ENCODE data around the gene KCNK7. TPM values are rescaled to one million over a fixed set of nuclear protein-coding genes. Genes with fewer than 3 reads are reported as not detected.
"Not testable (repeated sequence)": the region's sequence is repeated elsewhere in the genome, so short reads cannot be mapped to it uniquely, and the experiment has no call there.

Gene KCNK7
- total and polyA plus RNA-seq, 12 donors = 0.22 to 1.5 (median 0.36) TPM; not detected in 2

GRCh38 chr11:65641297-65642013 is 45.9 kb upstream of the KCNK7 start:
- ATAC-seq (no peak), DNase-seq (no peak)
- no peak for TF ChIP-seq CTCF (IDR thresholded peaks at IDR 0.05)
- Histone ChIP-seq H3K4me1 (peaks cover 21 to 61% (median 50%) of the 10 kb centered on the region in 9 donors), H3K36me3 (peaks cover 0 to 70% (median 12%) of the 10 kb centered on the region in 9 donors), H3K9me3 (no peaks in the 10 kb centered on the region), H3K27ac (peak overlapping the region in 9 of 10 donors; percentile 6 to 99 (median 95)), H3K27me3 (peaks cover 0 to 6% (median 0%) of the 10 kb centered on the region in 7 donors), H3K4me3 (peak overlapping the region in 7 of 10 donors; percentile 23 to 87 (median 81))
- WGBS, 2 donors = 82% methylated on average over 16 of the region's 16 CpGs
- intact Hi-C loops (cut with DNase I) = no loop called here

- H3K4me1 ChIP-seq = peaks cover 21 to 61% (median 50%) of the 10 kb centered on the region in 9 donors
- TF ChIP-seq CTCF (IDR thresholded peaks at IDR 0.05) = no peak
- peak overlapping the region in 9 of 10 donors; percentile 12 to 87 (median 75) for H3K4me3 ChIP-seq
- no peaks in the 10 kb centered on the region for H3K9me3 ChIP-seq
- no peaks in the 10 kb centered on the region for H3K27me3 ChIP-seq
- peaks cover 0 to 70% (median 14%) of the 10 kb centered on the region in 9 donors for H3K36me3 ChIP-seq
- ATAC-seq (peak in 4 of 8 donors; percentile 1 to 7 (median 5)), DNase-seq (peak in 1 of 2 donors; percentile 62)
- 72 to 77% methylated on average over 35 of the region's 35 CpGs for WGBS, 2 donors
- peak overlapping the region; percentile 73 to 99 (median 96) for H3K27ac ChIP-seq
- intact Hi-C loops (cut with DNase I) = no loop called here
Observed at GRCh38 chr11:65640483-65641296, 45.1 kb upstream of the KCNK7 start.

- 50 to 56% methylated on average over 8 of the region's 8 CpGs for WGBS, 2 donors
- DNase-seq = peak in 1 of 2 donors; percentile 58
- peak overlapping the region in 9 of 10 donors; percentile 74 to 87 (median 81) for H3K4me3 ChIP-seq
- ATAC-seq = peak in 6 of 8 donors; percentile 6 to 27 (median 7)
- intact Hi-C loops (cut with DNase I) = loop anchor here in 3 of 10 donors (2.0 to 10.0 kb wide), 4 partner anchors 23 to 345 kb away; partner anchors contain the start of genes RELA (in 1 of the 3) and SNX32 (in 1 of the 3)
- peaks cover 8 to 70% (median 21%) of the 10 kb centered on the region in 9 donors for H3K36me3 ChIP-seq
- H3K27me3 ChIP-seq = no peaks in the 10 kb centered on the region
- no peaks in the 10 kb centered on the region for H3K9me3 ChIP-seq
- H3K27ac ChIP-seq = peak overlapping the region; percentile 73 to 99 (median 96)
- peaks cover 21 to 61% (median 50%) of the 10 kb centered on the region in 9 donors for H3K4me1 ChIP-seq
- TF ChIP-seq CTCF (IDR thresholded peaks at IDR 0.05) = no peak
Observed at GRCh38 chr11:65639623-65640482, 44.3 kb upstream of the KCNK7 start.

- not testable (repeated sequence) for ATAC-seq, H3K9me3 ChIP-seq, H3K27me3 ChIP-seq, DNase-seq
- intact Hi-C loops (cut with DNase I) = loop anchor here in 3 of 10 donors (2.0 to 10.0 kb wide), 4 partner anchors 24 to 346 kb away; partner anchors contain the start of genes RELA (in 1 of the 3) and SNX32 (in 1 of the 3)
- WGBS, 2 donors = 83 to 85% methylated on average over 9 of the region's 9 CpGs
- Histone ChIP-seq H3K36me3 (peaks cover 14 to 70% (median 27%) of the 10 kb centered on the region in 9 donors), H3K27ac (peak overlapping the region; percentile 94 to 99 (median 96)), H3K4me3 (peak overlapping the region; percentile 74 to 90 (median 82)), H3K4me1 (peaks cover 21 to 61% (median 50%) of the 10 kb centered on the region in 9 donors)
Observed at GRCh38 chr11:65639228-65639597, 43.6 kb upstream of the KCNK7 start.
